Lower lobe of right lung (tissue), 2 donors: ENCODE measurements around the gene LGI4. TPM values are rescaled to one million over a fixed set of nuclear protein-coding genes. Genes with fewer than 3 reads are reported as not detected.

Source experiments
- ATAC-seq, 2 donors: fragments of 200-7000 bp; cut with Tn5 transposase; one replicate each; pipeline ENCODE4 v1.9.1; 2020 to 2022; ENCODE audit warnings: mild to moderate bottlenecking in 2 of 2, moderate library complexity in 2 of 2
- DNase-seq: peaks from one replicate; pipeline ENCODE4 v3.0.0-alpha.2; 2020
- H3K27ac ChIP-seq: fragments of 200-600 bp; one replicate; pipeline ENCODE4 v1.8.0; 2022
- H3K27me3 ChIP-seq: fragments of 200-600 bp; one replicate; pipeline ENCODE4 v1.8.0; 2022; ENCODE audit warnings: low read depth
- H3K36me3 ChIP-seq: fragments of 200-600 bp; one replicate; pipeline ENCODE4 v1.8.0; 2022; ENCODE audit warnings: mild to moderate bottlenecking
- H3K4me1 ChIP-seq: fragments of 200-600 bp; one replicate; pipeline ENCODE4 v1.8.0; 2022
- H3K4me3 ChIP-seq: fragments of 200-600 bp; one replicate; pipeline ENCODE4 v1.8.0; 2022; ENCODE audit warnings: mild to moderate bottlenecking
- H3K9me3 ChIP-seq: fragments of 200-600 bp; one replicate; pipeline ENCODE4 v1.8.0; 2022
- intact Hi-C: fragments of 100-400 bp; cut with DNase I; formaldehyde crosslinking; loops from one replicate; pipeline ENCODE4 v1.11.0; 2022
- long read RNA-seq: library from polyadenylated mRNA; unstranded; transcript quantifications from one replicate; pipeline ENCODE4 v2.0.0, GENCODE V29; 2021
- total RNA-seq: library from RNA; stranded (reverse); fragmentation: NEBNext Ultra II Directional; extraction: Animal tissue kit (Norgen Biotek cat#: 25700); gene quantifications from one replicate; pipeline ENCODE4 v1.2.1, GENCODE V29; 2021
- TF ChIP-seq, protein P1 (sequence below): fragments of 200-600 bp; IDR thresholded peaks from one replicate; pipeline ENCODE4 v1.8.0; 2022; ENCODE audit warnings: antibody characterized with exemption, mild to moderate bottlenecking
- donor health status: DM: no; HTN: yes; CAD: no; lungs with severe emphysema.

The LGI4 gene
- 6.3 TPM for total RNA-seq
- long read RNA-seq, partial matches to known transcripts = 4 of 9 reads
- long read RNA-seq, other reads (novel, unspliced or antisense) = 1 of 9 reads

DNA sequence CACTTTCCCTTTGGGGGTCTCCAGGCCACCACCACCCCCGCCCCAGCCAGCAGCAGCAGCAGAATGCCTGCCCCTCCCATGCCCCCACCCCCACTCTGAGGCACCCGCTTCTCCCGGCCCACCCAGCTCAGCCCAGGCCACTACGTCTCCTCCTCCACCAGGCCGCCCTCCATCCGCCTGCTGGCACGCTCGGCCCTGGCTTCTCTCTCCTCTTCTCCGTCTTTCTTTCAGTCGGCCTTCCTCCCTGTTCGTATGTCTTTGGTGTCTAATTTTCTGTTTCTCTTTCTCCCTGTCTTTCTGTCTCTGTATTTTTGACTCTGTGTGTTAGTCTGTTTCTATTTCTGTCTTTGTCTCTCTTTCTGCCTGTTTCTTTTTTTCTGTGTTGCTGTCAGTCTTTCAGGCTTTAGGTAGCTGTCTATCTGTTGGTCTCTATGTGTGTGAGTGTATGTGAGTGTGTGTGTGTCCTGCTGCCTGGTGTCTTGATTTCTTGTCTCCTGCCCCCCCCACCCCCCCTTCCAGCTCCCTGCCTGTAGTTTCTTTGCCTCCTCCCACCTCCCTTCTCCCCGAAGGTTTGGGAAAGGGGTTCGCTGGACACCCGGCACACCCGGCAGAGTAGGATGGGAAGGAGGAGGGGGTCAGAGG, at the start of gene LGI4:
Gene LGI4 (minus strand): TSS at position 459 of the 642 bp plus-strand sequence. CDS start 379 bp downstream, at position 80.
- intact Hi-C loops = no loop called here
- no peak for DNase-seq

DNA sequence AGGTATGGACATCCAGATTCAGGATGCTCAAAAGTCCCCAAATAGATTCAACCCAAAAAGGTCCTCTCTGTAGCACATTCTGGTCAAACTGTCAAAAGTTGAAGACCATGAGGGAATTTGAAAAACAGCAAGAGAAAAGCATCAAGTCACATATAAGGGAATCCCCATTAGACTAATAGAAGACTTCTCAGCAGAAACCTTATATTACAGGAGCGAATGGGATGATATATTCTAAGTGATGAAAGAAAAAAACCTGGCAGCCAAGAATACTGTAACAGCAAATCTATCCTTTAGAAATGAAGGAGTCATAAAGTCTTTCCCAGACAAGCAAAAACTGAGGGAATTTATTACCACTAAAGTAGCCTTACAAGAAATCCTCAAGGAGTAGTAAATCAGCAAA, 49.4 kb upstream of the LGI4 start:
- intact Hi-C loops = no loop called here
- ATAC-seq (no peak), DNase-seq (no peak)
- Histone ChIP-seq H3K4me3 (no peak overlapping the region), H3K27me3 (no peaks in the 10 kb centered on the region), H3K9me3 (no peaks in the 10 kb centered on the region), H3K27ac (no peak overlapping the region), H3K4me1 (no peaks in the 10 kb centered on the region), H3K36me3 (no peaks in the 10 kb centered on the region)
- TF ChIP-seq, protein P1, sequence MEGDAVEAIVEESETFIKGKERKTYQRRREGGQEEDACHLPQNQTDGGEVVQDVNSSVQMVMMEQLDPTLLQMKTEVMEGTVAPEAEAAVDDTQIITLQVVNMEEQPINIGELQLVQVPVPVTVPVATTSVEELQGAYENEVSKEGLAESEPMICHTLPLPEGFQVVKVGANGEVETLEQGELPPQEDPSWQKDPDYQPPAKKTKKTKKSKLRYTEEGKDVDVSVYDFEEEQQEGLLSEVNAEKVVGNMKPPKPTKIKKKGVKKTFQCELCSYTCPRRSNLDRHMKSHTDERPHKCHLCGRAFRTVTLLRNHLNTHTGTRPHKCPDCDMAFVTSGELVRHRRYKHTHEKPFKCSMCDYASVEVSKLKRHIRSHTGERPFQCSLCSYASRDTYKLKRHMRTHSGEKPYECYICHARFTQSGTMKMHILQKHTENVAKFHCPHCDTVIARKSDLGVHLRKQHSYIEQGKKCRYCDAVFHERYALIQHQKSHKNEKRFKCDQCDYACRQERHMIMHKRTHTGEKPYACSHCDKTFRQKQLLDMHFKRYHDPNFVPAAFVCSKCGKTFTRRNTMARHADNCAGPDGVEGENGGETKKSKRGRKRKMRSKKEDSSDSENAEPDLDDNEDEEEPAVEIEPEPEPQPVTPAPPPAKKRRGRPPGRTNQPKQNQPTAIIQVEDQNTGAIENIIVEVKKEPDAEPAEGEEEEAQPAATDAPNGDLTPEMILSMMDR = no peak

More for the DNA sequence above, at the start of gene LGI4:
- TF ChIP-seq, protein P1 = no peak
- Histone ChIP-seq H3K36me3 (no peaks in the 10 kb centered on the region), H3K9me3 (no peaks in the 10 kb centered on the region), H3K4me1 (peaks cover 15% of the 10 kb centered on the region), H3K27me3 (no peaks in the 10 kb centered on the region), H3K27ac (peak within 1 kb of the TSS; percentile 46), H3K4me3 (peak within 1 kb of the TSS; percentile 19)
- ATAC-seq = no peak

DNA sequence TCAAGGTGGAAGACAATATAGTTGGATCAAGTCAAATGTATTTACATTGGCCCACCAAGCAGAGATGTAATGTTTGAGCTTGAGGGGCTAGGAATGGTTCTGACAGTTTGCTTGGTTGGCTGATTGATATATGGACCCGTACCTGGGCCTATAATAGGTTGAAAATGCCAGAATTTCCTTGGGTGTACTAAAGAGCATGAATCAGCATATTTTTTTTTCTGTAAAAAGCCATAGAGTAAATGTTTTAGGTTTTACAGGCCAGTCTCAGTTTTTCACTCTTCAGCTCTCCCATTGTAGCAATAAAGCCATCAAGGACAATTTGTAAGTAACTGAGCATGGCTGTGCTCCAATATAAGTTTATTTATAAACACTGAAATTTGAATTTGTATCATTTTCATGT, 46.5 kb upstream of the LGI4 start:
- TF ChIP-seq, protein P1 = no peak
- no peaks in the 10 kb centered on the region for H3K9me3 ChIP-seq

DNA sequence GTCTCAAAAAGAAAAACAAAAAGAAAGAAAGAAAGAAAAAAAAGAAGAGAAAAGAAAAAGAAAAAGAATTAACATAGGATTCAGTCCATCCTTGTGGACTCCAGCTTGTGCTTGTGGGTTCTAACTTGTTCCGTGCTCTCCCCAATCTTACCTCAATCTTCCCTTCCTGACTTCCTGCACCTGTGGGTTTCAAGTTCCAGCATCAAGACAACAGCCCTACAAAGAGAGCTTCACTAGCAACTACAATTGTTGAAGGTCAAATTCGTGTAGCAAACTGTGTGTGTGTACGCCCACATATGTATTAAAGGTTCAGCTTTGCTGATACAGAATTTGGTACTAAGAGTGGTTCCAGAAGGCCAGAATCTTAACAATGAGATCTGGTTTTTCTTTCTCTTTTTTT, 45.0 kb upstream of the LGI4 start:
- Histone ChIP-seq H3K4me3 (no peak overlapping the region), H3K27ac (no peak overlapping the region), H3K27me3 (no peaks in the 10 kb centered on the region), H3K9me3 (no peaks in the 10 kb centered on the region), H3K4me1 (peaks cover 6% of the 10 kb centered on the region), H3K36me3 (no peaks in the 10 kb centered on the region)
- intact Hi-C loops = no loop called here
- DNase-seq (no peak), ATAC-seq (no peak)
- TF ChIP-seq, protein P1 = no peak

More for the DNA sequence above, 46.5 kb upstream of the LGI4 start:
- intact Hi-C loops = no loop called here
- Histone ChIP-seq H3K4me3 (no peak overlapping the region), H3K4me1 (peaks cover under 1% of the 10 kb centered on the region), H3K27ac (no peak overlapping the region), H3K36me3 (no peaks in the 10 kb centered on the region), H3K27me3 (no peaks in the 10 kb centered on the region)
- no peak for ATAC-seq
- no peak for DNase-seq

DNA sequence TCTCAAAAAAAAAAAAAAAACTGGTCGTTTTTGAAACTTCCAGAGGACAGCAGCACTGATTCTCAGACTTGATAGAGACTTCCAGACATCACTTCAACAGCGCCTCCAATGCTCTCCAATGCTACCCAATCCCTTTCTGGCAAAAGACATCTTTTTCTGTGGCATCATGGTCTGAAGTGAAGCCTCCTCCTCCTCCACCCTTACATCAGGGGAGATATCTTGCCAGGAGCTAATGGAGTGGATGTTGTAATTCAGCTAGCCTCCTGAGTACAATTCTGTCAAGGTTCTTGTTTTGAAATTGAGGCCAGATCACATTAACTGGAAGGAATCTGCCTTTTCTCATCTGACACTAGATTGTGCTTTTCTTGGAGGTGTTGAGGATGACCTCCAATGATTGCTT, 43.8 kb upstream of the LGI4 start:
- H3K4me3 ChIP-seq = no peak overlapping the region
- no peaks in the 10 kb centered on the region for H3K9me3 ChIP-seq
- intact Hi-C loops = no loop called here
- H3K27me3 ChIP-seq = no peaks in the 10 kb centered on the region
- no peak overlapping the region for H3K27ac ChIP-seq
- no peaks in the 10 kb centered on the region for H3K36me3 ChIP-seq
- ATAC-seq = no peak
- no peak for DNase-seq
- H3K4me1 ChIP-seq = peaks cover 6% of the 10 kb centered on the region
- TF ChIP-seq, protein P1 = no peak
